Transverse colon (tissue), 4 donors: ENCODE data around the gene SMC3. TPM values are rescaled to one million over a fixed set of nuclear protein-coding genes. Genes with fewer than 3 reads are reported as not detected.

ENCODE experiments used
- DNase-seq: peaks from one replicate; pipeline ENCODE4 v3.0.0-alpha.2; 2019
- H3K27ac ChIP-seq, 4 donors: fragments of 200-600 bp; sonication (generic); 2 replicates each; pipeline ENCODE4 v1.5.1; 2016 to 2018; ENCODE audit warnings: inconsistent platforms in 4 of 4
- H3K27me3 ChIP-seq: fragments of 200-600 bp; sonication (generic); 2 replicates; pipeline ENCODE4 v1.5.1; 2017; ENCODE audit warnings: inconsistent platforms
- H3K36me3 ChIP-seq, 4 donors: fragments of 200-600 bp; sonication (generic); 2 replicates each; pipeline ENCODE4 v1.5.1; 2017 to 2019; ENCODE audit warnings: inconsistent platforms in 4 of 4
- H3K4me1 ChIP-seq, 4 donors: fragments of 200-600 bp; sonication (generic); 2 replicates each; pipeline ENCODE4 v1.5.1; 2017 to 2020; ENCODE audit warnings: inconsistent platforms in 4 of 4
- H3K4me3 ChIP-seq, 4 donors: fragments of 200-600 bp; sonication (generic); 1 replicate in 1 of 4; 2 replicates in 3 of 4; pipeline versions ENCODE4 v1.5.1 to v1.6.1; 2017 to 2019; ENCODE audit warnings: inconsistent platforms in 4 of 4
- H3K9me3 ChIP-seq, 2 donors: fragments of 200-600 bp; sonication (generic); 2 replicates each; pipeline ENCODE4 v1.5.1; 2017 to 2019; ENCODE audit warnings: inconsistent platforms in 2 of 2
- EP300 ChIP-seq: sonication (generic); formaldehyde crosslinking; IDR thresholded peaks from one replicate; pipeline ENCODE4 v1.6.1; 2017; ENCODE audit warnings: antibody characterized with exemption, low read depth
- POLR2A ChIP-seq: fragments of 450-650 bp; IDR thresholded peaks from one replicate; pipeline ENCODE4 v1.6.1; 2016; ENCODE audit warnings: antibody characterized with exemption, mild to moderate bottlenecking, moderate library complexity
- POLR2AphosphoS5 ChIP-seq, 3 donors: sonication (generic); formaldehyde crosslinking; IDR thresholded peaks; one replicate each; pipeline ENCODE4 v1.6.1; 2016; ENCODE audit warnings: antibody characterized with exemption in 3 of 3
- WGBS, 2 donors: methylation state at CpG; one replicate each; pipeline ENCODE4 v1.1.5; 2018; ENCODE audit warnings: low coverage in 1 of 2; 5-methylcytosine and 5-hydroxymethylcytosine counted together
- in situ Hi-C, 4 donors: fragments of 200-750 bp; cut with MboI; loops; one replicate each; pipeline versions ENCODE4 v1.15.0 to v1.15.1; 2017; ENCODE audit warnings: low sequenced_read_pairs in 3 of 4, low pct_ligation_motif_present in 1 of 4, low pct_unique_long_range_greater_than_20kb in 1 of 4
- intact Hi-C: fragments of 100-400 bp; cut with DNase I; formaldehyde crosslinking; loops from one replicate; pipeline ENCODE4 v1.15.1; 2023; ENCODE audit warnings: low total_unique reads
- total RNA-seq, 4 donors: library from RNA; depleted of rRNA; stranded (reverse); fragments of >200 nt; gene quantifications; one replicate each; pipeline ENCODE4 v1.1.0, GENCODE V29; 2016
- TF ChIP-seq, protein P1 (sequence below), 5 experiments: fragments of 200-600 bp in 3 of 5; fragments of 450-650 bp in 2 of 5; sonication (generic) in 3 of 5; IDR thresholded peaks; 1 replicate in 2 of 5; 2 replicates in 3 of 5; pipeline ENCODE4 v1.5.1; 2016 to 2017; ENCODE audit warnings: antibody characterized with exemption in 5 of 5, inconsistent platforms in 3 of 5, mild to moderate bottlenecking in 2 of 5, moderate library complexity in 1 of 5

The SMC3 gene
- total RNA-seq, 4 donors from 2014 or later = 16.8 to 31.9 (median 21.1) TPM

GRCh38 chr10:110533149-110533548, 34.3 kb upstream of the SMC3 start:
- in situ Hi-C loops (loop anchor here in 1 of 4 donors (25.0 kb wide), 1 partner anchor 221 kb away; the partner anchor contains the start of gene SMNDC1), intact Hi-C loops (no loop called here)
- H3K9me3 ChIP-seq = no peaks in the 10 kb centered on the region
- DNase-seq = no peak
- no peak overlapping the region for H3K27ac ChIP-seq
- H3K4me1 ChIP-seq = peaks cover 0 to 12% (median 8%) of the 10 kb centered on the region in 4 donors
- no peak overlapping the region for H3K4me3 ChIP-seq
- H3K27me3 ChIP-seq = peaks cover 36% of the 10 kb centered on the region
- H3K36me3 ChIP-seq = no peaks in the 10 kb centered on the region
- 35 to 43% methylated on average over 1 to 3 of the region's 3 CpGs for WGBS, 2 donors
- no peak for TF ChIP-seq POLR2AphosphoS5 (IDR thresholded peaks at IDR 0.05)
- TF ChIP-seq, protein P1, sequence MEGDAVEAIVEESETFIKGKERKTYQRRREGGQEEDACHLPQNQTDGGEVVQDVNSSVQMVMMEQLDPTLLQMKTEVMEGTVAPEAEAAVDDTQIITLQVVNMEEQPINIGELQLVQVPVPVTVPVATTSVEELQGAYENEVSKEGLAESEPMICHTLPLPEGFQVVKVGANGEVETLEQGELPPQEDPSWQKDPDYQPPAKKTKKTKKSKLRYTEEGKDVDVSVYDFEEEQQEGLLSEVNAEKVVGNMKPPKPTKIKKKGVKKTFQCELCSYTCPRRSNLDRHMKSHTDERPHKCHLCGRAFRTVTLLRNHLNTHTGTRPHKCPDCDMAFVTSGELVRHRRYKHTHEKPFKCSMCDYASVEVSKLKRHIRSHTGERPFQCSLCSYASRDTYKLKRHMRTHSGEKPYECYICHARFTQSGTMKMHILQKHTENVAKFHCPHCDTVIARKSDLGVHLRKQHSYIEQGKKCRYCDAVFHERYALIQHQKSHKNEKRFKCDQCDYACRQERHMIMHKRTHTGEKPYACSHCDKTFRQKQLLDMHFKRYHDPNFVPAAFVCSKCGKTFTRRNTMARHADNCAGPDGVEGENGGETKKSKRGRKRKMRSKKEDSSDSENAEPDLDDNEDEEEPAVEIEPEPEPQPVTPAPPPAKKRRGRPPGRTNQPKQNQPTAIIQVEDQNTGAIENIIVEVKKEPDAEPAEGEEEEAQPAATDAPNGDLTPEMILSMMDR (IDR thresholded peaks at IDR 0.05) = no peak
- no peak for TF ChIP-seq EP300
- TF ChIP-seq POLR2A = no peak

- Histone ChIP-seq H3K36me3 (no peaks in the 10 kb centered on the region), H3K27ac (no peak overlapping the region), H3K4me3 (no peak overlapping the region), H3K4me1 (peaks cover 0 to 11% (median 8%) of the 10 kb centered on the region in 4 donors), H3K9me3 (no peaks in the 10 kb centered on the region), H3K27me3 (peaks cover 30% of the 10 kb centered on the region)
- no peak for TF ChIP-seq POLR2A
- no peak for TF ChIP-seq POLR2AphosphoS5 (IDR thresholded peaks at IDR 0.05)
- no peak for TF ChIP-seq EP300
- TF ChIP-seq, protein P1 (IDR thresholded peaks at IDR 0.05) = no peak
- in situ Hi-C loops = loop anchor here in 1 of 4 donors (25.0 kb wide), 1 partner anchor 222 kb away; the partner anchor contains the start of gene SMNDC1
- DNase-seq = no peak
- intact Hi-C loops = no loop called here
- 73 to 92% methylated on average over 2 of the region's 2 CpGs for WGBS, 2 donors
These were observed 32.9 kb upstream of the SMC3 start for GRCh38 chr10:110534571-110534970.

DNA sequence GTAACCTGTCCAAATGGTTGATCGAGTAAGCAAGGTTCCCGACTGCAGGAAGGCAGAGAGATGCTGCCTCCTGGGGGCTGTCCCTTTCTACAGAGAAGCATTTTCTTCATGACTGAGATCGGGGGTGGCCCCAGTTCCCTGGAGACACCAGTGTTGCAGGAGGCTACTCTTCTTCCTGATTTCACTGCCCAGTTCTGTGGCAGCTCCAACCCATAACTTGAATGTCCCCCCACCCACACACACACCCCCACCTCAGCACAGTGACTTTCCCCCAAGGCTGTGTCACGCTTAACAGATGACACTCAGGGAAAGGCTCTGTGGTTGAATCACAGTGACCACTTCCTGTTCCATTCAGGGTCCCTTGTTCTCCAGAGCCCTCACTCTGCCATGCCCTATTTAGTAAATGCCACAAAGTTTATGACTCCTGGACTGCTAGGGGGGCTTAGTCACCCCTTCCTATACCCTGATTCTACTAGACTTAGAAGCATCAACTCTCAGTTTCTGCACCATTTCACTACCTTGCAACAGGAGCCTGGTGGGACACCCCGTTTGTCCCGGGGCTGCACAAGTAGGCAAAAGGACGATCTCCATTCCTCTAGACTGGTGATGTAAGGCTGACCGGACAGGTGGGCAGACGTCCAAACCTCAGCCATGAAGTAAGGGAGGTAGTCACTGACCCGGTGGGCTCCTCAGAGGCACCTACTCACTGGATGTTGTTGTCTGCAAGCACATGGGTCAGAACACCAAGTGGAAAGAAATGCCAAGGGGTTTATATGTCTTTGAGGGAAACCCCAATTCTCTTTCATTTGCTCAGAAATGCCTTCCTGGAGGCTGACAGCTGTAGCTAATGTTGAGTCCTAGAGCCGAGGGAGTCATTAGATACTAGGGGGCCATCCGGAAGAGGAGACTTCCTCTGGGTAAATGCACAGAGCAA, 31.3 kb upstream of the SMC3 start:
- TF ChIP-seq, protein P1 (IDR thresholded peaks at IDR 0.05) = peak in 4 of 5 experiments; percentile 12 to 27 (median 18)
- no peak for TF ChIP-seq EP300
- Histone ChIP-seq H3K36me3 (no peaks in the 10 kb centered on the region), H3K4me1 (peaks cover 0 to 9% (median 0%) of the 10 kb centered on the region in 4 donors), H3K27ac (no peak overlapping the region), H3K4me3 (no peak overlapping the region), H3K27me3 (peaks cover 14% of the 10 kb centered on the region), H3K9me3 (no peaks in the 10 kb centered on the region)
- in situ Hi-C loops = loop anchor here in 1 of 4 donors (25.0 kb wide), 1 partner anchor 224 kb away; the partner anchor contains the start of gene SMNDC1
- WGBS, 2 donors = 29 to 51% methylated on average over 2 to 12 of the region's 12 CpGs
- DNase-seq = peak; percentile 36
- intact Hi-C loops = no loop called here

- Histone ChIP-seq H3K9me3 (no peaks in the 10 kb centered on the region), H3K27ac (no peak overlapping the region), H3K27me3 (peaks cover 8% of the 10 kb centered on the region), H3K36me3 (no peaks in the 10 kb centered on the region), H3K4me3 (no peak overlapping the region), H3K4me1 (peaks cover 0 to 9% (median 0%) of the 10 kb centered on the region in 4 donors)
- DNase-seq = no peak
- TF ChIP-seq EP300 = no peak
- TF ChIP-seq, protein P1 (IDR thresholded peaks at IDR 0.05) = no peak
- no peak for TF ChIP-seq POLR2A
- TF ChIP-seq POLR2AphosphoS5 (IDR thresholded peaks at IDR 0.05) = no peak
- intact Hi-C loops = no loop called here
- in situ Hi-C loops = loop anchor here in 1 of 4 donors (25.0 kb wide), 1 partner anchor 227 kb away; the partner anchor contains the start of gene SMNDC1
- 83 to 93% methylated on average over 3 to 4 of the region's 4 CpGs for whole genome bisulfite sequencing, 2 donors
These were observed 28.4 kb upstream of the SMC3 start for GRCh38 chr10:110539091-110539490.
